Ascending aorta (tissue), 2 donors: ENCODE data around the gene CDK19. TPM values are rescaled to one million over a fixed set of nuclear protein-coding genes. Genes with fewer than 3 reads are reported as not detected.

Experiments used
- DNase-seq, 2 donors: peaks; one replicate each; pipeline ENCODE4 v3.0.0-alpha.2; 2019; ENCODE audit warnings: low spot score in 2 of 2
- H3K27ac ChIP-seq, 2 donors: fragments of 200-600 bp; sonication (generic); one replicate each; pipeline ENCODE4 v1.5.1; 2016 to 2017; ENCODE audit warnings: mild to moderate bottlenecking in 1 of 2
- H3K27me3 ChIP-seq: fragments of 200-600 bp; sonication (generic); one replicate; pipeline ENCODE4 v1.5.1; 2017
- H3K36me3 ChIP-seq, 2 donors: fragments of 200-600 bp; sonication (generic); one replicate each; pipeline ENCODE4 v1.5.1; 2016
- H3K4me1 ChIP-seq, 2 donors: fragments of 200-600 bp; sonication (generic); one replicate each; pipeline ENCODE4 v1.5.1; 2016 to 2017; ENCODE audit warnings: mild to moderate bottlenecking in 1 of 2
- H3K4me3 ChIP-seq, 2 donors: fragments of 200-600 bp; sonication (generic); one replicate each; pipeline ENCODE4 v1.5.1; 2016 to 2017; ENCODE audit warnings: mild to moderate bottlenecking in 1 of 2
- H3K9me3 ChIP-seq, 2 donors: fragments of 200-600 bp; sonication (generic); one replicate each; pipeline ENCODE4 v1.5.1; 2016
- intact Hi-C: fragments of 100-400 bp; cut with DNase I; formaldehyde crosslinking; loops from one replicate; pipeline ENCODE4 v1.15.1; 2023
- total RNA-seq: library from RNA; depleted of rRNA; stranded (reverse); fragments of >200 nt; gene quantifications from one replicate; pipeline ENCODE4 v1.1.0, GENCODE V29; 2016
- TF ChIP-seq, protein P1 (sequence below), 3 experiments: fragments of 200-600 bp in 2 of 3; fragments of 450-650 bp in 1 of 3; sonication (generic) in 2 of 3; IDR thresholded peaks; one replicate each; pipeline ENCODE4 v1.5.1; 2016 to 2019; ENCODE audit warnings: antibody characterized with exemption in 3 of 3, mild to moderate bottlenecking in 1 of 3, moderate library complexity in 1 of 3

CDK19 gene
- total RNA-seq, 1 donor from 2014 or later: 5.2 TPM

DNA sequence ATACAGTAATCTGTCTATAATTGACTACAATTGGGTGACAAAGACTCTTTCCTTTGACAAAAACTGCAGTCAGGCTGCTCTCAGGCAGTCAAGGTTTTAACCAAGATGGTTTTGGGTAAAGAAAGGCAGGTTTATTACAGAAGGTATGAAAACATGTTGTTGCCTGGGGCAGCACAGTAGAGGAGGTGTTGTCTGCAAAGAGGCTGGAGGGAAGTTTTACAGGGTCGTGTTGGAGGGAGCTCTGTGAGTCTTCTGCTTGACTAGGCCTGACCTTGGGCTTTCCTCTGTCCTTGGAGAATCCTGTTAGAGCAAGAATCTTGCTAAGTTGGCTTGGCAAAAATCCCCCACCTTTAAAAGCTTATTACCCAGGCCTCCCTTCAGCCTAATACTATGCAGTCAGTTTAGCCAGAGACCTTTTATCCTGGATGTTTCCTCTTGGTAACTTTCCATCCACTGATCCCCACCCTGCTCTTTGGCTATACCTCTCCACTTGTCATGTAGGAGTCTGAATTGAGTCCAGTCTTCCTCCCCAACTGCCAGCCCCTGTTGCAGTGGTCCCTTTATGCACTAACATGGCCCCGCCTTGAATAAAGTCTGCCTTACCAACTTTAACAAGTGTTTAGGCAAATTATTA lies 195.9 kb downstream of the CDK19 start:
- Histone ChIP-seq H3K27ac (no peak overlapping the region), H3K4me3 (no peak overlapping the region), H3K9me3 (no peaks in the 10 kb centered on the region), H3K27me3 (no peaks in the 10 kb centered on the region), H3K36me3 (peaks cover 12 to 34% of the 10 kb centered on the region in 2 donors), H3K4me1 (no peaks in the 10 kb centered on the region)
- TF ChIP-seq, protein P1, sequence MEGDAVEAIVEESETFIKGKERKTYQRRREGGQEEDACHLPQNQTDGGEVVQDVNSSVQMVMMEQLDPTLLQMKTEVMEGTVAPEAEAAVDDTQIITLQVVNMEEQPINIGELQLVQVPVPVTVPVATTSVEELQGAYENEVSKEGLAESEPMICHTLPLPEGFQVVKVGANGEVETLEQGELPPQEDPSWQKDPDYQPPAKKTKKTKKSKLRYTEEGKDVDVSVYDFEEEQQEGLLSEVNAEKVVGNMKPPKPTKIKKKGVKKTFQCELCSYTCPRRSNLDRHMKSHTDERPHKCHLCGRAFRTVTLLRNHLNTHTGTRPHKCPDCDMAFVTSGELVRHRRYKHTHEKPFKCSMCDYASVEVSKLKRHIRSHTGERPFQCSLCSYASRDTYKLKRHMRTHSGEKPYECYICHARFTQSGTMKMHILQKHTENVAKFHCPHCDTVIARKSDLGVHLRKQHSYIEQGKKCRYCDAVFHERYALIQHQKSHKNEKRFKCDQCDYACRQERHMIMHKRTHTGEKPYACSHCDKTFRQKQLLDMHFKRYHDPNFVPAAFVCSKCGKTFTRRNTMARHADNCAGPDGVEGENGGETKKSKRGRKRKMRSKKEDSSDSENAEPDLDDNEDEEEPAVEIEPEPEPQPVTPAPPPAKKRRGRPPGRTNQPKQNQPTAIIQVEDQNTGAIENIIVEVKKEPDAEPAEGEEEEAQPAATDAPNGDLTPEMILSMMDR (IDR thresholded peaks at IDR 0.05): no peak
- no peak for DNase-seq
- intact Hi-C loops: no loop called here

DNA sequence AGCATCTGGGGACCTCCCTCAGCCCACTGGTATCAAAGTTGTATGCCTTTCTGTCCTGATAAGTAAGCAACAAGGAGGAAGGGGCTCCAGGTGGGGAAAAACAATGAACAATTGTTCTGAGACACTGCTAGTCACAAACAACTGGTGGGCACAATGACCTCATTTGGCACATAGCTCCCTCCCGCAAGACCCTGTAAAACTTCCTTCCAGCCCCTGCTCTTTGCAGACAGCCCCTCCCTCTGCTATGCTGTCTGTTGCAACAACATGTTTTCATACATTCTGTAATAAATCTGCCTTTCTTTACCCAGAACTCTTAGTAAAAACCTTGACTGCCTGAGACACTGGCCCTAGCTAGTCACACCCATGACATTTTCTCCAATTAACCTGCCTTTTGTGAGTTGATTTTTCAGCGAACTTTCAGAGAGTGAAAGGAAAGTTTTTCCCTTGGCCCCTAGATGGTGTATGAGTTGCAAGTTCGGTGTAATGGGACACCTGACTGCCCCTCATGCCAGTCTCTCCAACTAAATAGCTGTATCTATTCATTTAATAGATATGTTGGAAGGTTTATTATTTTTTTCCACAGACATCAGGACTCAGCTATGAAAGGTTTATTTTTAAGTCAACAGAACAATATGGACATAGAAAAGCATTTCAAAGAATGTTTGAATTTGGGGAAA lies 196.5 kb downstream of the CDK19 start:
- Histone ChIP-seq H3K36me3 (peaks cover 14 to 41% of the 10 kb centered on the region in 2 donors), H3K4me3 (no peak overlapping the region), H3K9me3 (no peaks in the 10 kb centered on the region), H3K27ac (no peak overlapping the region), H3K4me1 (no peaks in the 10 kb centered on the region), H3K27me3 (no peaks in the 10 kb centered on the region)
- TF ChIP-seq, protein P1 (IDR thresholded peaks at IDR 0.05): no peak
- intact Hi-C loops: no loop called here
- DNase-seq: no peak

DNA sequence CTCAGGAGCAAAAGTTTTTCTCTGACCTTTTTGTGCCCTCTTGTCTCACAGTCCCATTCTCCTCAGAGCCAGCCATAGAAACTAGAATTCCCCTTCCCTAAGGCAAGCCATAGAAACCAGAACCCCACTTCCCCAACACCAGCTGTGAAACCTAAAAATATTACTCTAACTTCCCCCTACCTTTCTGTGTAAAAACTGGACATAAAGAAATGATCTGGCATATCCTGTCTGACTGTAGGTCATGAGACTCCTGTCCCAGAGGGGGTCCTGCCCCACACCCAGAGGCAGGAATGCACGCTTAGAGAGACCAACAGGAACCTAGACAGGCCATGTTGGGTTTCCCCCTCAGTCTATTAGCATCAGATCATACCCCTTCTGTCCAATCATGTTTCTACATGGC lies 198.2 kb downstream of the CDK19 start:
- Histone ChIP-seq H3K27ac (no peak overlapping the region), H3K4me3 (no peak overlapping the region), H3K9me3 (no peaks in the 10 kb centered on the region), H3K4me1 (no peaks in the 10 kb centered on the region), H3K36me3 (peaks cover 14 to 34% of the 10 kb centered on the region in 2 donors), H3K27me3 (no peaks in the 10 kb centered on the region)
- DNase-seq: no peak
- intact Hi-C loops: no loop called here
- TF ChIP-seq, protein P1 (IDR thresholded peaks at IDR 0.05): no peak

DNA sequence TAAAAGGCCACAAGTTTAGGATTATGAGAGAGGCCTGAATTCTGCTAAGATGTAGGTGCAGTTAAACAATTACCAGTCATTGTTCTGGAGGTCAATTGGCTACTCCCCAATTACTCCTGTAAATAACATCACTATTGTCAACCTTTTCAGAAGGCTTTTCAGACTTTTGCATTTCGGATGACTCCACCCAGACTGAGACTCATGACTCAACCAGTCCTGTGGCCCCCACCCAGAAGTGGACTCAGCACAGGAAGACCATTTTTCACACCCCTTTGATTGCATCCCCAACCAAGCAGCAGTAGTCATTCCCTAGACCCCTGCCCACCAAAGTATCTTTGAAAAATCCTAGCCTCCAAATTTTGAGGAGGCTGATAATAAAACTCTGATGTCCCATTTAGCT lies 199.5 kb downstream of the CDK19 start:
- TF ChIP-seq, protein P1 (IDR thresholded peaks at IDR 0.05): no peak
- Histone ChIP-seq H3K9me3 (no peaks in the 10 kb centered on the region), H3K27me3 (no peaks in the 10 kb centered on the region), H3K4me3 (no peak overlapping the region), H3K4me1 (no peaks in the 10 kb centered on the region), H3K36me3 (peaks cover 5 to 21% of the 10 kb centered on the region in 2 donors), H3K27ac (no peak overlapping the region)
- DNase-seq: no peak
- intact Hi-C loops: no loop called here

DNA sequence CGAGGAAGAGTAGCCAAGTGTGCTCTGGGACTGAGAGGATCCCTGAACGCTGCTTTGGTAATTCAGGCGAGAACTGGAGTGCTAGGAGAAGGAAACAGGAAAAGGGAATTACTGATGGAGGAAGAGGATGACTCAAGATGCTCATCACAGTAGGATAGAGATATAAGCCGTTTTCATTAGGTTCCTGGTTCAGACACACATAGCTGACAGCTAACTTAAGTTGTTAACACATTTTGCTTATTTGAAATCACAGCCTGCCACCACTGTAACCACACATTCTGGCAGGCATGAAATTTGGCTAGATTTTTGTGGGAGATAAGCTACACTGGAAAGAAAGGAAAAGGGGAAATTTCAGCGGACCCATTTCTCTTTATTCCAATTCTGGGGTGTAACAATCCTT lies 200.7 kb downstream of the CDK19 start:
- intact Hi-C loops: no loop called here
- H3K4me3 ChIP-seq: no peak overlapping the region

More for the DNA sequence above, 200.7 kb downstream of the CDK19 start:
- no peak for DNase-seq
- H3K36me3 ChIP-seq: peaks cover 2 to 17% of the 10 kb centered on the region in 2 donors
- H3K4me1 ChIP-seq: no peaks in the 10 kb centered on the region
- H3K27me3 ChIP-seq: no peaks in the 10 kb centered on the region
- H3K27ac ChIP-seq: no peak overlapping the region
- TF ChIP-seq, protein P1 (IDR thresholded peaks at IDR 0.05): no peak
- H3K9me3 ChIP-seq: no peaks in the 10 kb centered on the region
